SK-N-SH (cell line): ENCODE data around the gene BCAR3. TPM values are rescaled to one million over a fixed set of nuclear protein-coding genes. Genes with fewer than 3 reads are reported as not detected.
A peak's percentile ranks its signal among the peaks of the same experiment; 100 is the strongest.

ENCODE experiments used
- CTCF ChIA-PET: fragments of 300-600, 350-600 bp; formaldehyde crosslinking; extraction: SDS; loops from one replicate; lab custom pipeline; 2021; lab: Yijun Ruan, JAX
- POLR2A ChIA-PET: fragments of 350-600 bp; sonication (Branson Sonifier 250); formaldehyde crosslinking; extraction: SDS; loops from one replicate; lab custom pipeline; 2020; ENCODE audit warnings: antibody characterized with exemption, inconsistent platforms; lab: Yijun Ruan, JAX
- DNase-seq: peaks from one replicate; pipeline ENCODE4 v3.0.0; 2012
- H2AFZ ChIP-seq: fragments of 200-600 bp; sonication (generic); 2 replicates; pipeline ENCODE4 v1.8.1; 2016; ENCODE audit warnings: antibody characterized with exemption, mild to moderate bottlenecking, low read depth
- H3F3A ChIP-seq: fragments of 200-600 bp; sonication (generic); replicated peaks from 2 replicates; pipeline ENCODE3; 2016; ENCODE audit warnings: antibody characterized with exemption, mild to moderate bottlenecking; ENCODE audit not compliant: insufficient read depth
- H3K27ac ChIP-seq, 2 experiments: fragments of 200-500 bp in 1 of 2; fragments of 200-600 bp in 1 of 2; sonication (Bioruptor generic) in 1 of 2; sonication (generic), shearing (Covaris generic) in 1 of 2; 2 replicates each; pipeline versions ENCODE4 v1.5.1 to v1.6.1; 2014 to 2016; ENCODE audit warnings: low read depth in 2 of 2, inconsistent platforms in 1 of 2, low read length in 1 of 2, mild to moderate bottlenecking in 1 of 2, mixed read lengths in 1 of 2
- H3K27me3 ChIP-seq: fragments of 200-600 bp; sonication (generic), shearing (Covaris generic); 2 replicates; pipeline ENCODE4 v1.6.1; 2016; ENCODE audit warnings: mixed run types; ENCODE audit not compliant: insufficient read depth
- H3K36me3 ChIP-seq, 2 experiments: fragments of 200-500 bp in 1 of 2; fragments of 200-600 bp in 1 of 2; sonication (Bioruptor generic) in 1 of 2; sonication (generic) in 1 of 2; replicated peaks in 1 of 2; 2 replicates each; pipeline versions ENCODE3 to v1.5.1; 2014 to 2016; ENCODE audit warnings: low read length in 1 of 2, mild to moderate bottlenecking in 1 of 2; ENCODE audit not compliant: insufficient read depth in 2 of 2, control insufficient read depth in 1 of 2
- H3K4me1 ChIP-seq, 2 experiments: fragments of 200-500 bp in 1 of 2; fragments of 200-600 bp in 1 of 2; sonication (Bioruptor generic) in 1 of 2; sonication (generic), shearing (Covaris generic) in 1 of 2; 2 replicates each; pipeline versions ENCODE4 v1.5.1 to v1.6.1; 2014 to 2016; ENCODE audit warnings: low read depth in 1 of 2, low read length in 1 of 2, mixed run types in 1 of 2; ENCODE audit not compliant: insufficient read depth in 2 of 2, control insufficient read depth in 1 of 2
- H3K4me2 ChIP-seq: fragments of 200-600 bp; sonication (generic), shearing (Covaris generic); 2 replicates; pipeline ENCODE4 v1.6.1; 2017; ENCODE audit warnings: mixed run types
- H3K4me3 ChIP-seq, 2 experiments: fragments of 200-500 bp in 1 of 2; fragments of 200-600 bp in 1 of 2; sonication (Bioruptor generic) in 1 of 2; sonication (generic), shearing (Covaris generic) in 1 of 2; 2 replicates each; pipeline versions ENCODE4 v1.5.1 to v1.8.1; 2014 to 2016; ENCODE audit warnings: low read depth in 2 of 2, inconsistent platforms in 1 of 2, low read length in 1 of 2, mild to moderate bottlenecking in 1 of 2, mixed read lengths in 1 of 2, moderate library complexity in 1 of 2
- H3K79me2 ChIP-seq: fragments of 200-600 bp; sonication (generic); 2 replicates; pipeline ENCODE4 v1.8.1; 2017; ENCODE audit warnings: mild to moderate bottlenecking; ENCODE audit not compliant: insufficient read depth
- H3K9ac ChIP-seq: fragments of 200-600 bp; sonication (generic); 2 replicates; pipeline ENCODE4 v1.6.1; 2017; ENCODE audit warnings: mixed run types
- H3K9me2 ChIP-seq: fragments of 200-600 bp; sonication (generic); 2 replicates; pipeline ENCODE4 v1.6.1; 2017; ENCODE audit warnings: mixed run types
- H3K9me3 ChIP-seq: fragments of 200-600 bp; sonication (generic); 2 replicates; pipeline ENCODE4 v1.6.1; 2017; ENCODE audit warnings: mixed run types, mild to moderate bottlenecking, moderate library complexity
- H4K20me1 ChIP-seq: fragments of 200-600 bp; sonication (generic); 2 replicates; pipeline ENCODE4 v1.6.1; 2017; ENCODE audit warnings: mild to moderate bottlenecking, mixed run types; ENCODE audit not compliant: insufficient read depth
- CHD2 ChIP-seq: fragments of 150-350 bp; IDR thresholded peaks from 2 replicates; pipeline ENCODE4 v1.6.1; 2018; ENCODE audit warnings: low read length; ENCODE audit not compliant: partially characterized antibody
- ELF1 ChIP-seq: IDR thresholded peaks from 2 replicates; pipeline ENCODE4 v1.4.0; 2012
- EZH2phosphoT487 ChIP-seq: fragments of 200-600 bp; sonication (generic); IDR thresholded peaks from 2 replicates; pipeline ENCODE4 v1.6.1; 2017; ENCODE audit warnings: low read depth, mixed run types, mild to moderate bottlenecking, antibody characterized with exemption, moderate library complexity, borderline replicate concordance
- FOXJ3 ChIP-seq: sonication (generic); formaldehyde crosslinking; IDR thresholded peaks from 2 replicates; pipeline ENCODE4 v1.5.1; 2020; ENCODE audit warnings: mild to moderate bottlenecking, missing genetic modification reagents
- FOXM1 ChIP-seq: IDR thresholded peaks from 2 replicates; pipeline ENCODE4 v1.4.0; 2012; ENCODE audit warnings: low read depth, mild to moderate bottlenecking
- POLR2AphosphoS5 ChIP-seq: IDR thresholded peaks from 2 replicates; pipeline ENCODE4 v1.6.1; 2012; ENCODE audit warnings: low read depth, low read length
- RCOR1 ChIP-seq: fragments of 150-350 bp; IDR thresholded peaks from 2 replicates; pipeline ENCODE4 v1.6.1; 2017; ENCODE audit warnings: antibody characterized with exemption, low read length
- REST ChIP-seq: IDR thresholded peaks from 2 replicates; pipeline ENCODE4 v1.6.1; 2012; ENCODE audit warnings: mild to moderate bottlenecking, low read depth, low read length, moderate library complexity
- SIN3A ChIP-seq: IDR thresholded peaks from 2 replicates; pipeline ENCODE4 v1.6.1; 2012; ENCODE audit warnings: low read depth, mild to moderate bottlenecking, low read length, moderate library complexity, borderline replicate concordance
- TCF12 ChIP-seq: IDR thresholded peaks from 2 replicates; pipeline ENCODE4 v1.4.0; 2012
- TEAD4 ChIP-seq: IDR thresholded peaks from 2 replicates; pipeline ENCODE4 v1.4.0; 2012; ENCODE audit warnings: mild to moderate bottlenecking, borderline replicate concordance; ENCODE audit not compliant: insufficient read depth
- YY1 ChIP-seq: IDR thresholded peaks from 2 replicates; pipeline ENCODE4 v1.4.0; 2012; ENCODE audit warnings: low read depth, mild to moderate bottlenecking
- ZBTB33 ChIP-seq: IDR thresholded peaks from 2 replicates; pipeline ENCODE4 v1.4.0; 2012; ENCODE audit warnings: low read depth, borderline replicate concordance
- WGBS: methylation state at CpG from one replicate; pipeline ENCODE4 v1.1.6; 2017; ENCODE audit warnings: low lambda C conversion rate; 5-methylcytosine and 5-hydroxymethylcytosine counted together
- polyA plus RNA-seq, 3 experiments: library from polyadenylated mRNA; depleted of rRNA; stranded (reverse); fragments of >200 nt; gene quantifications; 2 replicates each; pipeline ENCODE4 v1.2.3, GENCODE V29; 2012

The BCAR3 gene
- polyA plus RNA-seq, 1 of the 3 experiments (the other 2 are of a cell fraction) = 58.4 TPM

DNA sequence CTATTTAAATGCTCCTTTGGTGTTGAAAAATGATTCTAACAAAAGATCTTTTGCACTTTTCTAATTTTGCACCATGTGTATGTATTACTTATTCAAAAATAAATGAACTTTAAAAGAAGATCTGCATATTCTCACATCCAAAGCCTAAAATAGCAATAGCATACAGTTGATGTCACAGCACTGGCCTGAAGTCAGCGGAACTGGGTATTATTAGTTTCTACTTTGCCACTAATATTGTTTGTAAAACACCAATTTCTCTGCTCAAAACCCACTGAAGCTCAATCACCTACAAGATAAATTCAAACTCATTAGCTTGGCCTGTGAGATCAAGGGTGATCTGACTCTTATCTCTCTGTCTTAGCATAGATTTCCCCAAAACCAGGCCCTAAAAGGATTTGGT is 34.5 kb upstream of the BCAR3 start:
- 100% methylated on average over 1 of the region's 1 CpG for WGBS
- ChIA-PET CTCF (interaction anchor here (1.0 to 1.8 kb wide), 2 partner anchors 12 to 22 kb away, joined by 4 to 5 read pairs; no protein-coding TSS in a partner anchor), POLR2A (no interaction called here)
- Histone ChIP-seq H3K36me3 (no peaks in the 10 kb centered on the region), H3K4me2 (no peak overlapping the region), H2AFZ (no peak overlapping the region), H3K4me3 (no peak overlapping the region), H3K79me2 (no peaks in the 10 kb centered on the region), H3K27me3 (no peaks in the 10 kb centered on the region), H3F3A (peaks cover 8% of the 10 kb centered on the region), H3K9me2 (no peaks in the 10 kb centered on the region), H3K9ac (no peak overlapping the region), H3K4me1 (peaks cover 7 to 8% of the 10 kb centered on the region in 2 experiments; a peak in 2 of 4 replicates), H3K9me3 (peaks cover 5% of the 10 kb centered on the region; the same call in 1 of the 2 replicates), H3K27ac (peak overlapping the region in 1 of 2 experiments; percentile 51; a peak in 1 of 4 replicates), H4K20me1 (no peaks in the 10 kb centered on the region)
- TF ChIP-seq REST = no peak
- no peak for TF ChIP-seq ELF1
- TF ChIP-seq TEAD4 = no peak
- no peak for TF ChIP-seq FOXJ3 (CRISPR knock-in tag)
- no peak for TF ChIP-seq YY1
- no peak for TF ChIP-seq RCOR1
- no peak for TF ChIP-seq EZH2phosphoT487
- TF ChIP-seq FOXM1 = no peak
- no peak for TF ChIP-seq POLR2AphosphoS5
- TF ChIP-seq ZBTB33 = no peak
- no peak for TF ChIP-seq TCF12
- no peak for TF ChIP-seq SIN3A
- TF ChIP-seq CHD2 = no peak
- DNase-seq = no peak
